SW480 (cell line): ENCODE results near the gene DCAF10.
"Not testable (repeated sequence)": the region's sequence is repeated elsewhere in the genome, so short reads cannot be mapped to it uniquely, and the experiment has no call there.

Experiments
- DNase-seq: peaks from one replicate; pipeline ENCODE4 v3.0.0-alpha.2; 2016; ENCODE audit warnings: low spot score

Gene DCAF10

DNA sequence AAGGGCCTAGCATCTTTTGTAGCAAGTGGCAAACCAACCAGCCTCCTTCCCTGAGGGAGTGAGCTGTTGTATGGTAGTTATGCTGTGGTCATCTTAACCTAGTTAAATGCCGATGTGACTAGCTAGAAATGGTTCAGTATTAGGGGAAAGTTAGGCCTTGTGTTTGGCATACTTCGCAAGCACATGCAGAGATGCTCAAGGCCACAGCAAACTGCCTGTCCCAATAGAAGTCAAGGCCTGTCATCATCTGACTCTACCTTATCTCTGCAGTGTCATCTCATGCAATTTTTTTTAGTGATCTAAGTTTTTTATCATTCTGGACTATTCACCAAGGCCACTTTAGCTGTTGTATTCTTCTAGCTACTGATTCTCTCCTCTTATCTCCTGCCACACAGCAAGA lies 10.5 kb upstream of the DCAF10 start:
- no peak for DNase-seq

DNA sequence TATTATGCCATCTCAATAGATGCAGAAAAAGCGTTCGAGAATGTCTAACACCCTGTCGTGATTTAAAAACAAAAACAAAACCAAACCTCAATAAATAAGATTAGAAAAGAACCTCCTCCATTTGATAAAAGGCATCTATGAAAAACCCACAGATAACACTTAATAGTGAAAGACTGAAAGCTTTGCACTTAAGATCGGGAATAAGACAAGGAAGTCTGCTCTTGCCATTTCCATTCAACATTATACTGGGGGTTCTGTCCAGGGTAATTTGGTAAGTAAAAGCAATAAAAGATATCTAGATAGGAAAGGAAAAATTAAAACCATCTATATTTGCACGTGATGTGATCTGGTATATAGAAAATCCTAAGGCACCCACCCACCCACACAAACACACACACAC lies 8.5 kb upstream of the DCAF10 start:
- no peak for DNase-seq

DNA sequence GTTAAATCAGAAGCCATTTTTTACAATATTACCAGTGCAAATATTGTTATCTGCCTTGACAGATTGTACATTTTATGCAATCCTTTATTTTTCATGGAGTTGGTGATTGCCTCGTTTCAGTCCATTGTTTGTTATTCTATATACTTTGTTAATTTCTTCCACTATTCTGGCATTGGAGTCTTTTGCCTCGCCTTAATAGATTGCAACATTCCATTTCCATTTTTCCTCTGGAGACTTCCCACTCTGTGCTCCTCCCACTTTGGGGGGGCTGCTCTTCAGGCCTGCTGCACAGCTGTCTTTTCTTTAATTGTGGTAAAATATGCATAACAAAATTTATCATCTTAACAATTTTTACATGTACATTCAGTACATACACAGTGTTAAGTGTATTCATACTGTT lies 4.4 kb upstream of the DCAF10 start:
- DNase-seq, result no peak

DNA sequence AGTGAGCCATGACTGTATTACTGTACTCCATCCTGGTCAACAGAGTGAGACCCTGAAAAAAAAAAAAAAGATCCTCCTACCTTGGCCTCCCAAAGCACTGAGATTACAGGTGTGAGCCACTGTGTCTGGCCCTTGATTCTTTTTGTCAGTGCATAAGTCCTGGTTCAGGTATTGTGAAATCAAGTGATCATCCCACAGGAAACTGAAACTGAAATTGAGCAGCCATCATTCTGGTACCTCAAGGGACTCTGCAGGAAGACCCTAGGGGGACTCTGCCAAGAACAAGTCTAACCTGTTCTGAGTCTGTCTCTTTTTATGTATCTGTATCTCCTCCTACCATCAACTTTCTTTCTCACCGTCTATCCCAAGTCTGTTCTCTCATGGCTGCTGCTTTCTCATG lies 1.9 kb upstream of the DCAF10 start:
- DNase-seq, result no peak

DNA sequence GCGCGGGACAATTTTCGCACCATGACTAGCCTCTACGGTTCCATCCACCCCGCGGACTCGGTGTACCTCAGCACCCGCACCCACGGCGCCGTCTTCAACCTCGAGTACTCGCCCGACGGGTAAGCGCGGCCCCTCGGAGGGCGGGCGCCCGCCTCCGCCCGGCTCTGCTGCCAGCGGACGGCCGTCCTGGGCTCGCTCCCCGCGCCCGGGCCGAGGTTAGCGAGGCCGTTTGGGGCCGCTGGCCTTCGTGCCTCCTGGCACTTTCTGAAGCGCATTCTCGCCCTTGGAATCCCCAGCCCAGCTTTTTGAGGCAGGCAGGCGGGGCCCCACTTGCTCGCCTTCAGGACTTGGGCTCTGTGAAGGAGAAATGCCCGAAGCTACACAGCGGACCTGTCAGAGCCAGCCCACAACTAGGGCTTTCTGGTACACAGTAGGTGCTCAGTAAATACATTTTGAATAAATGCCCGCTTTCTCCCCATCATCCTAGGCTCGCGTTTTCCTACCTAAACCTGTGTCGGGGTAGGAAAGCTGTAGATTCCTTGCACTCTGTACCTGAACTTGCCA lies 772 bp downstream of the DCAF10 start:
- peak; percentile 24 for DNase-seq

DNA sequence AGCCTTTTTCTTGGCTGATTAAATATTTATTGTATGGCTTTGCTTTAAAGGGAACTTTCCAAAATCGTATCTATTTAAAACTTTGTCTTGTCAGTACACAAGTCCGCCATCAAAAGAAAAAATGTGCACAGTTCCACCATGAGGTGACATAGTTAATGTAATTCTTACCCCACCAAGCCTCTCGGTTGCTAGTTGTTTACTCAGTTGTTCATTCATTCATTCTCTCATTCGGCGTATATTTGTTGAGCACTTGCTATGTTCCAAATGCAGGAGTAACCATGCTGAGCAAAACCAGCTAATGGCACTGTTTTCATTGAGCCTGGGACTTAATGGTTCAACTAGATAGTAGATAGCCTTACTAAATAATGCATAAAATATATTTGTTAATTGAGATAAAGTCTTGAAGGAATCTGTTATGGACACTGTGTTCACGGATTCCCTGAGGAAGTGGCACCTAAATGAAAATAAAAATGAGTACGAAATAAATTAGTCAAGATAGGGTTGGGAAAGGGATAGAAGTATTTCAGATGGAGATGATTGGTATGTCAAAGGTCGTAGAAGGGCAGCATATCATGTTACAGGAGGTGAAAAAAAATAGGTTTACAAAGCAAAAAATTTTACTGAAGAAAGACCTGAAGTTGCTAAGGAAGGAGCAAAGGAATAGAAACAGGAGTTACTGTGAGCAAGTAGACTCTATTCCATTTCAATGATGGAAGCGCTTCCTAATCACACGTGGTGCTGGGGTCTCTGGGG lies 1.5 kb downstream of the DCAF10 start:
- DNase-seq, result no peak

- no peak for DNase-seq
These were observed 5.7 kb downstream of the DCAF10 start for GRCh38 chr9:37806271-37806670.

DNA sequence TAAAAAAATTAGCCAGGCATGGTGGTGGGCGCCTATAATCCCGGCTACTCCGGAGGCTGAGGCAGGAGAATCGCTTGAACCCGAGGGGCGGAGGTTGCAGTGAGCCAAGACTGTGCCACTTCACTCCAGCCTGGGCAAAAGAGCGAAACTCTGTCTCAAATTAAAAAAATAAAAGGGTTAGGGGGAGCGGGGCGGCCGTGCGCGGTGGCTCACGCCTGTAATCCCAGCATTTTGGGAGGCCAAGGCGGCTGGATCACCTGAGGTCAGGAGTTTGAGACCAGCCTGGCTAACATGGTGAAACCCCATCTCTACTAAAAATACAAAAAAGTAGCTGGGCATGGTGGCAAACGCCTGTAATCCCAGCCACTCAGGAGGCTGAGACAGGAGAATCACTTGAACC lies 9.1 kb downstream of the DCAF10 start:
- DNase-seq, result not testable (repeated sequence)

DNA sequence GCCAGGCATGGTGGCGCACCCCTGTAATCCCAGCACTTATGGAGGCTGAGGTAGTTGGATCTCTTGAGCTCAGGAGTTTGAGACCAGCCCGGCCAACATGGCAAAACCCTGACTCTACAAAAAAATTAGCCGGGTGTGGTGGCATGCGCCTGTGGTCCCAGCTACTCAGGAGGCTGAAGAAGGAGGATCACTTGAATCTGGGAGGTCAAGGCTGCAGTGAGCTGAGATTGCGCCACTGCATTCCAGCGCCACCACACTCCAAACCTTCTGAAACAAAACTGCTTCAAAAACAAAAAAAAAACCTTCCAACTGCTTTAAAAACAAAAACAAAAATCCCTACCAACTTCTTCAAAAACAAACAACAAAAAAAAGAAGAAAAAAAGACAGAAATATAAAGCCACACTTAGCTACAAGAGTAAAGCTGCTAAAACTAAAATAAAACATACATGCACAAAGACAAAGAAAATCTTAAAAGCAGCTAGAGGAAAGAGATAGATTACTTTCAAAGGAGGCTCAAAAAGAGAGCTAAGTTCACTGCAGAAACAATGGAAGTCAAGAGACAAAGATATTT lies 11.4 kb downstream of the DCAF10 start:
- DNase-seq, result no peak

DNA sequence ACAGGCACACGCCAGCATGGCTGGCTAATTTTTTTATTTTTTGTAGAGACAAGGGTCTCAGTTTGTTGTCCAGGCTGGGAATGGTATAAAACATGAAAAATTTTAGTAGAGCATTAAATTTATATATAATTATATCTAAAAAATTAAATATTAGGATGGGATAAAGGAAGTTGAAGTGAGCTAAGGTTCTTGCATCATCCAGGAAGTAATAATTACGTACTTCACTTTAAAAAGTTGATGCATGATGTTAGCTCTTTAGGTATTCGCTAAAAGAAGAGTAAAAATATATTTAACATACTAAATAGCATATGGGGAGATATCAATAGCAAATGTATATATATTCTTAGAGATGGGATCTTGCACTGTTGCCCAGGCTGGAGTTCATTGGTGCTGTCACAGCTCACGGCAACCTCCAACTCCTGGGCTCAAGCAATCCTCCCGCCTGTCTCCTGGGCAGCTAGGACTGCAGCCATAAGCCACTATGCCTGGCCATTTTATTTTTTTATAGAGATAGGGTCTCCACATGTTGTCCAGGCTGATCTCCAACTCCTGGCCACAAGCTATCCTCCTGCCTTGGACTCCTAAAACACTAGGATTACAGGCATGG lies 12.3 kb downstream of the DCAF10 start:
- DNase-seq, result no peak

GRCh38 chr9:37818849-37819248 lies 18.3 kb downstream of the DCAF10 start:
- DNase-seq, result no peak

- DNase-seq, result no peak
These were observed 19.5 kb downstream of the DCAF10 start for GRCh38 chr9:37820142-37820541.

- DNase-seq, result not testable (repeated sequence)
These were observed 24.6 kb downstream of the DCAF10 start for GRCh38 chr9:37825174-37825573.

- DNase-seq, result no peak
These were observed 27.0 kb downstream of the DCAF10 start for GRCh38 chr9:37827483-37828165.

- DNase-seq, result no peak
These were observed 35.2 kb downstream of the DCAF10 start for GRCh38 chr9:37835821-37836220.

DNA sequence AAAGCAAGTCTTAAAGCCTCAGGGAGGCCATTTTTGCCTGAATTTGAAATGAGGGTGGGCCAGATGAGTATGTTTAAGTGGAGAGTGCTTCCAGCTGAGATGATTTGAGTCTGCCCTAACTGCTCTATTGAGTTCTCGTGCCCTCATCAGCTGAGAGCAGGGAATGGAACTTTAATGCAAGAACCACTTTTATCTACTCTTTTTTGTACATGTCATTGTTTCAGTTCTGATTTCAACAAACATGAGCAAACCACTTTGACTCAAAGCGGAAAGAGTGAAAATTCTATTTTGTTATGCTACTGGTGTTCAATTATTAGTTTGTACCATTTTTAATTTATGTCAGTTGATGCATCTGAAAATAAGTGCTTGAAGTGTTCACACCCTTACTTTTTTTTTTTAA lies 35.8 kb downstream of the DCAF10 start:
- DNase-seq, result no peak

GRCh38 chr9:37839496-37840461 lies 39.2 kb downstream of the DCAF10 start:
- DNase-seq, result no peak

DNA sequence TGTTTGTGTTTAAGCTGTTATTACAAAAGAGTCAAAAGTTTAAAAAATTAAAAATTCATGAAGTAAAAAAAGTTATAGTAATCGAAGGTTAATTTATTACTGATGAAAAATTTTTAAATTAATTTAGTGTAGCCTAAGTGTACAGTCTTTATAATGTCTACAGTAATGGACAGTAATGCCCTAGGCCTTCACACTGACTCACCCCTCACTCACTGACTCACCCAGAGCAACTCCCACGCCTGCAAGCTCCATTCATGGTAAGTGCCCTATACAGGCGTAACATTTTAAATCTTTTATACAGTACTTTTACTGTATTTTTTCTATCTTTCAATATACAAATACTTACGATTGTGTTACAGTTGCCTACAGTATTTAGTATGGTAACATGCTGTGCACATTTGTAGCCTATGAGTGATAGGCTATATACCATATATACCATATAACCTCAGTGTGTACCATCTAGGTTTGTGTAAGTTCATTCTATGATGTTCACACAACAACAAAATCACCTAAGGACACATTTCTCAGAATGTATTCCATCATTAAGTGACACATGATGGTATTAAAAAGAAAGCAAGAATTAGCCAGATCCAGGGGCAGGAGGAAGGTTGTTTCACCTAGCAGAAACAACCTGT lies 40.1 kb downstream of the DCAF10 start:
- peak; percentile 23 for DNase-seq

DNA sequence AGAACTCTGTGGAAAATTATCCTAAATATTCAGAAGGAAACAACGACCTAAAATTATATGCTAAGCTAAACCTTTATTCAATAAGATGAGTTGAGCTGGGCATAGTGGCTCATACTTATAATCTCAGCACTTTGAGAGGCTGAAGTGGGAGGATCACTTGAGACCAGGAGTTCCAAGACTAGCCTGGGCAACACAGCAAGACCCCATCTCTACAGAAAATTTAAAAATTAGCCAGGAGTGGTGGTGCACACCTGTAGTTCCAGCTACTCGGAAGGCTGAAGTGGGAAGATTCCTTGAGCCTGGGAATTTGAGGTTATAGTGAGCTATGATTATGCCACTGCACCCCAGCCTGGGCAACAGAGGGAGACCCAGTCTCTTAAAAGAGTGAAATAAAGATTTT lies 51.6 kb downstream of the DCAF10 start:
- DNase-seq, result no peak

- no peak for DNase-seq
These were observed 56.0 kb downstream of the DCAF10 start for GRCh38 chr9:37856551-37856950.

- DNase-seq, result peak; percentile 6
These were observed 58.4 kb downstream of the DCAF10 start for GRCh38 chr9:37859043-37859442.
